ENCODE measurements around the gene CDK14.

DNA sequence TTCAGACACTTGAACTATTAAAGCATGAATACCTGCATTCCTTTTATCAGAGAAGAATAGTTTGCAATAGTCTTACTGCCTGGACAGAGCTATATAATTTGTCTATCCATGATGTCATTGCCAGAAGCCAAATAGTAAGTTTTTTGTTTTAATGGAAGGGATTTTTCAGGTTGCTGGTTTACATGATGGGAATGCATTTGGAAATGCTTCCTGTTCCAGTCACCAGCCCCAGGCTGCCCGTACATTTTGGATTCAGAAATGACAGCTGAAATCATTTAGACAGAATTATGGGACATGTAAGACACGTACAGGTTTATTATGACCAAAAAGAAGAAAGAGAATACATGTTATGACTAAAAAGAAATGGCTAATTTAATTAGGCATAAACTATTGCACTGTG is 293.1 kb downstream of the CDK14 start:
- no peak for TF ChIP-seq FOXP2 (optimal IDR thresholded peaks at IDR 0.05; ENCODE audit: borderline replicate concordance, extremely low read depth, extremely low read length, insufficient read depth)
- TF ChIP-seq, protein P1, sequence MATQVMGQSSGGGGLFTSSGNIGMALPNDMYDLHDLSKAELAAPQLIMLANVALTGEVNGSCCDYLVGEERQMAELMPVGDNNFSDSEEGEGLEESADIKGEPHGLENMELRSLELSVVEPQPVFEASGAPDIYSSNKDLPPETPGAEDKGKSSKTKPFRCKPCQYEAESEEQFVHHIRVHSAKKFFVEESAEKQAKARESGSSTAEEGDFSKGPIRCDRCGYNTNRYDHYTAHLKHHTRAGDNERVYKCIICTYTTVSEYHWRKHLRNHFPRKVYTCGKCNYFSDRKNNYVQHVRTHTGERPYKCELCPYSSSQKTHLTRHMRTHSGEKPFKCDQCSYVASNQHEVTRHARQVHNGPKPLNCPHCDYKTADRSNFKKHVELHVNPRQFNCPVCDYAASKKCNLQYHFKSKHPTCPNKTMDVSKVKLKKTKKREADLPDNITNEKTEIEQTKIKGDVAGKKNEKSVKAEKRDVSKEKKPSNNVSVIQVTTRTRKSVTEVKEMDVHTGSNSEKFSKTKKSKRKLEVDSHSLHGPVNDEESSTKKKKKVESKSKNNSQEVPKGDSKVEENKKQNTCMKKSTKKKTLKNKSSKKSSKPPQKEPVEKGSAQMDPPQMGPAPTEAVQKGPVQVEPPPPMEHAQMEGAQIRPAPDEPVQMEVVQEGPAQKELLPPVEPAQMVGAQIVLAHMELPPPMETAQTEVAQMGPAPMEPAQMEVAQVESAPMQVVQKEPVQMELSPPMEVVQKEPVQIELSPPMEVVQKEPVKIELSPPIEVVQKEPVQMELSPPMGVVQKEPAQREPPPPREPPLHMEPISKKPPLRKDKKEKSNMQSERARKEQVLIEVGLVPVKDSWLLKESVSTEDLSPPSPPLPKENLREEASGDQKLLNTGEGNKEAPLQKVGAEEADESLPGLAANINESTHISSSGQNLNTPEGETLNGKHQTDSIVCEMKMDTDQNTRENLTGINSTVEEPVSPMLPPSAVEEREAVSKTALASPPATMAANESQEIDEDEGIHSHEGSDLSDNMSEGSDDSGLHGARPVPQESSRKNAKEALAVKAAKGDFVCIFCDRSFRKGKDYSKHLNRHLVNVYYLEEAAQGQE (IDR thresholded peaks at IDR 0.05; ENCODE audit: insufficient read depth in 1 of 2, low read depth in 2 of 2, low read length in 2 of 2): no peak

Measured in PFSK-1 (cell line).